Measurements from ENCODE around the gene ADAMTSL1.

Gene ADAMTSL1

GRCh38 chr9:18617759-18618158 lies 143.8 kb downstream of the ADAMTSL1 start:
- no peak for TF ChIP-seq CTCF (IDR thresholded peaks at IDR 0.05; ENCODE audit: low read depth, low read length, missing control alignments)
- no peak for DNase-seq (ENCODE audit: low read depth)
- H3K4me3 ChIP-seq (ENCODE audit: low read depth, low read length), result no peak overlapping the region

- DNase-seq (ENCODE audit: low read depth), result no peak
- no peak for TF ChIP-seq CTCF (IDR thresholded peaks at IDR 0.05; ENCODE audit: low read depth, low read length, missing control alignments)
- H3K4me3 ChIP-seq (ENCODE audit: low read depth, low read length), result no peak overlapping the region
These were observed 144.9 kb downstream of the ADAMTSL1 start for GRCh38 chr9:18618862-18619261.

- H3K4me3 ChIP-seq (ENCODE audit: low read depth, low read length), result no peak overlapping the region
- no peak for TF ChIP-seq CTCF (IDR thresholded peaks at IDR 0.05; ENCODE audit: low read depth, low read length, missing control alignments)
- no peak for DNase-seq (ENCODE audit: low read depth)
These were observed 148.4 kb downstream of the ADAMTSL1 start for GRCh38 chr9:18622186-18622836.

- H3K4me3 ChIP-seq (ENCODE audit: low read depth, low read length), result no peak overlapping the region
- no peak for TF ChIP-seq CTCF (IDR thresholded peaks at IDR 0.05; ENCODE audit: low read depth, low read length, missing control alignments)
- no peak for DNase-seq (ENCODE audit: low read depth)
These were observed 149.5 kb downstream of the ADAMTSL1 start for GRCh38 chr9:18623221-18624079.

GRCh38 chr9:18626046-18626698 lies 152.2 kb downstream of the ADAMTSL1 start:
- no peak for TF ChIP-seq CTCF (IDR thresholded peaks at IDR 0.05; ENCODE audit: low read depth, low read length, missing control alignments)
- no peak for DNase-seq (ENCODE audit: low read depth)
- H3K4me3 ChIP-seq (ENCODE audit: low read depth, low read length), result no peak overlapping the region

- DNase-seq (ENCODE audit: low read depth), result no peak
- TF ChIP-seq CTCF (IDR thresholded peaks at IDR 0.05; ENCODE audit: low read depth, low read length, missing control alignments), result no peak
- no peak overlapping the region for H3K4me3 ChIP-seq (ENCODE audit: low read depth, low read length)
These were observed 155.2 kb downstream of the ADAMTSL1 start for GRCh38 chr9:18629136-18629535.

Data from GM12864 (cell line).